ENCODE data around the gene KCNJ6.

Gene KCNJ6

GRCh38 chr21:37842163-37842919 is 73.9 kb downstream of the KCNJ6 start:
- Histone ChIP-seq H3K9me3 (ENCODE audit: severe bottlenecking) (peaks cover 2% of the 10 kb centered on the region), H3K36me3 (no peaks in the 10 kb centered on the region), H3K4me3 (ENCODE audit: low read depth, low read length) (no peak overlapping the region), H3K27me3 (ENCODE audit: insufficient read depth, low read depth, severe bottlenecking) (no peaks in the 10 kb centered on the region), H3K27ac (no peak overlapping the region)
- TF ChIP-seq, protein P1, sequence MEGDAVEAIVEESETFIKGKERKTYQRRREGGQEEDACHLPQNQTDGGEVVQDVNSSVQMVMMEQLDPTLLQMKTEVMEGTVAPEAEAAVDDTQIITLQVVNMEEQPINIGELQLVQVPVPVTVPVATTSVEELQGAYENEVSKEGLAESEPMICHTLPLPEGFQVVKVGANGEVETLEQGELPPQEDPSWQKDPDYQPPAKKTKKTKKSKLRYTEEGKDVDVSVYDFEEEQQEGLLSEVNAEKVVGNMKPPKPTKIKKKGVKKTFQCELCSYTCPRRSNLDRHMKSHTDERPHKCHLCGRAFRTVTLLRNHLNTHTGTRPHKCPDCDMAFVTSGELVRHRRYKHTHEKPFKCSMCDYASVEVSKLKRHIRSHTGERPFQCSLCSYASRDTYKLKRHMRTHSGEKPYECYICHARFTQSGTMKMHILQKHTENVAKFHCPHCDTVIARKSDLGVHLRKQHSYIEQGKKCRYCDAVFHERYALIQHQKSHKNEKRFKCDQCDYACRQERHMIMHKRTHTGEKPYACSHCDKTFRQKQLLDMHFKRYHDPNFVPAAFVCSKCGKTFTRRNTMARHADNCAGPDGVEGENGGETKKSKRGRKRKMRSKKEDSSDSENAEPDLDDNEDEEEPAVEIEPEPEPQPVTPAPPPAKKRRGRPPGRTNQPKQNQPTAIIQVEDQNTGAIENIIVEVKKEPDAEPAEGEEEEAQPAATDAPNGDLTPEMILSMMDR (IDR thresholded peaks at IDR 0.05; ENCODE audit: low read depth, low read length) = no peak
- no peak for DNase-seq

DNA sequence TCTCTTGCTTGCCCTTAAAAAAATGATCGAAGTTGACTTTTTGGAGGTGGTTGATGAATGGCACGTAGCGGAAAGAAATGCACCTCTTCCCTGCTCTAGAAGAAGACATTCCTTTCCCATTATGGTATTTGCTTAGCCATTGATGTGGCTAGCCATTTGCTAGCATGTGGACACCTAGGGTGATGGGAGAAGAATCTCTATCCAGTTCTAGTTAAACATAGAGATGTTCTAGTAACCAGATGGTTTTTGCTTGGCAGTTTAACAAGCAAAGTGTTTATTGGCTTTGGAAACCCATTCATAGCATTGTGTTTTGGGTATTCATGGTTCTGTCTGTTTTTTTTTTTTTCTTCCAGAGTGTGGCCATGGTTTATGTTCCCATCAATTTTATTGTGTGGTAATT is 78.9 kb downstream of the KCNJ6 start:
- TF ChIP-seq, protein P1 (IDR thresholded peaks at IDR 0.05; ENCODE audit: low read depth, low read length) = no peak
- DNase-seq = no peak

GRCh38 chr21:37835481-37835880 is 80.8 kb downstream of the KCNJ6 start:
- Histone ChIP-seq H3K36me3 (no peaks in the 10 kb centered on the region), H3K27me3 (ENCODE audit: insufficient read depth, low read depth, severe bottlenecking) (no peaks in the 10 kb centered on the region), H3K27ac (no peak overlapping the region), H3K9me3 (ENCODE audit: severe bottlenecking) (peaks cover 4% of the 10 kb centered on the region), H3K4me3 (ENCODE audit: low read depth, low read length) (no peak overlapping the region)
- no peak for DNase-seq
- TF ChIP-seq, protein P1 (IDR thresholded peaks at IDR 0.05; ENCODE audit: low read depth, low read length) = no peak

More for the DNA sequence above, 78.9 kb downstream of the KCNJ6 start:
- H3K4me3 ChIP-seq (ENCODE audit: low read depth, low read length) = no peak overlapping the region
- H3K9me3 ChIP-seq (ENCODE audit: severe bottlenecking) = peaks cover 6% of the 10 kb centered on the region
- no peak overlapping the region for H3K27ac ChIP-seq
- H3K27me3 ChIP-seq (ENCODE audit: insufficient read depth, low read depth, severe bottlenecking) = no peaks in the 10 kb centered on the region
- H3K36me3 ChIP-seq = no peaks in the 10 kb centered on the region

GRCh38 chr21:37833301-37833700 is 83.0 kb downstream of the KCNJ6 start:
- no peaks in the 10 kb centered on the region for H3K27me3 ChIP-seq (ENCODE audit: insufficient read depth, low read depth, severe bottlenecking)
- no peak overlapping the region for H3K4me3 ChIP-seq (ENCODE audit: low read depth, low read length)
- no peaks in the 10 kb centered on the region for H3K36me3 ChIP-seq
- peaks cover 4% of the 10 kb centered on the region for H3K9me3 ChIP-seq (ENCODE audit: severe bottlenecking)
- DNase-seq = no peak
- no peak overlapping the region for H3K27ac ChIP-seq
- TF ChIP-seq, protein P1 (IDR thresholded peaks at IDR 0.05; ENCODE audit: low read depth, low read length) = no peak

DNA sequence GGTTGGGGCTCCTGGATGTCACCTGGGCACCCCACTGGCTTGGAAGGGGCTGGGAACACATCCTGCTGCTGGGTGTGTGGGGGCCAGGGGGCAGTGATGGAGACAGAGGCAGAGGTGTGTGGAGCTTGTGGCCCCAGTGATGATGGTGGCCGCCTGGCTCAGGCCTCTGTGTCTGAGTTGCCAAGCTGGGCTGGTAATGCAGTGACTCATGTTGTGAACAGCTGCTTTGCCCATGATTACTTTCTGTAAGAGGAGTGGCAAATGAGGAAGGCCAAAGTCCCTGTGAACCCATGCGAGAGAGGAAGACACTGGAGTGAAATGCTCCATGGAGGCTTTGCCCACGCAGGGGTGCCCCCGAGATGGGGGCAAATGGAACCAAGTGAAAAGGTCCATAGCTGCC is 86.8 kb downstream of the KCNJ6 start:
- no peaks in the 10 kb centered on the region for H3K36me3 ChIP-seq
- TF ChIP-seq, protein P1 (IDR thresholded peaks at IDR 0.05; ENCODE audit: low read depth, low read length) = no peak
- H3K27me3 ChIP-seq (ENCODE audit: insufficient read depth, low read depth, severe bottlenecking) = no peaks in the 10 kb centered on the region
- DNase-seq = peak; percentile 30
- H3K9me3 ChIP-seq (ENCODE audit: severe bottlenecking) = peaks cover 5% of the 10 kb centered on the region
- H3K27ac ChIP-seq = peak overlapping the region; percentile 73
- H3K4me3 ChIP-seq (ENCODE audit: low read depth, low read length) = no peak overlapping the region

DNA sequence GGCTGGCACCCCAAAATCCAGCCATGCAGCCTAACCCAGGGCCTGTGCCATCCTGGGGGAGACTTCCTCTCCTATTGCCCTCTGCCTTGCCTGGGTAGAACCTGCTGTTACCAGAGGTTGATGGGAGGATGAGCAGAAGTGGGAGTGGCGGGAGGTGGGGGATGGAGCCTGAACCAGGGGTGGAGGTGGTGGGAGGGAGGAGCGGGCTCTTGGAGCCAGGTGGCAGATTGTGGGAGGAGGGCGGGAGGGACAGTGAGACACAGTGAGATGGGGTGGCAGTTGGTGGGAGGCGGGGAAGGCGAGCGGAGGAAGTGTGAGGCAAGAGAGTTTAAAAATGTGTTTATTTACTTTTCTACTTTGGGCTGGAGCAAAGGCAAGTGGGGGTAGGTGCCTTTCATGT is 87.3 kb downstream of the KCNJ6 start:
- TF ChIP-seq, protein P1 (IDR thresholded peaks at IDR 0.05; ENCODE audit: low read depth, low read length) = no peak
- no peaks in the 10 kb centered on the region for H3K27me3 ChIP-seq (ENCODE audit: insufficient read depth, low read depth, severe bottlenecking)
- no peaks in the 10 kb centered on the region for H3K36me3 ChIP-seq
- H3K9me3 ChIP-seq (ENCODE audit: severe bottlenecking) = peaks cover 6% of the 10 kb centered on the region
- H3K4me3 ChIP-seq (ENCODE audit: low read depth, low read length) = peak overlapping the region; percentile 38
- peak; percentile 85 for DNase-seq
- H3K27ac ChIP-seq = peak overlapping the region; percentile 73
